Astrocyte (in vitro differentiated cells and primary cell): Measurements from ENCODE around the gene OR5B12. TPM values are rescaled to one million over a fixed set of nuclear protein-coding genes. Genes with fewer than 3 reads are reported as not detected.

ENCODE experiments used
- DNase-seq: peaks from one replicate; pipeline ENCODE4 v3.0.0-alpha.2; 2010; ENCODE audit warnings: low read depth
- FAIRE-seq: peaks from 2 replicates; lab custom pipeline; 2011; peaks lifted over from hg19 to GRCh38; lab: Jason Lieb, UNC
- H2AFZ ChIP-seq: 2 replicates; pipeline ENCODE4 v1.6.0; 2012; ENCODE audit warnings: low read depth, low read length, inconsistent platforms
- H3K27ac ChIP-seq: 2 replicates; pipeline ENCODE4 v1.5.1; 2011; ENCODE audit warnings: low read depth, low read length, inconsistent platforms
- H3K27me3 ChIP-seq: 2 replicates; pipeline ENCODE4 v1.6.0; 2011; ENCODE audit warnings: low read length, inconsistent platforms; ENCODE audit not compliant: insufficient read depth
- H3K36me3 ChIP-seq: 2 replicates; pipeline ENCODE4 v1.5.1; 2011; ENCODE audit warnings: low read length, inconsistent platforms; ENCODE audit not compliant: insufficient read depth
- H3K4me1 ChIP-seq: 2 replicates; pipeline ENCODE4 v1.5.1; 2011; ENCODE audit warnings: low read length, inconsistent platforms; ENCODE audit not compliant: insufficient read depth
- H3K4me2 ChIP-seq: 2 replicates; pipeline ENCODE4 v1.6.0; 2012; ENCODE audit warnings: low read length, inconsistent platforms
- H3K4me3 ChIP-seq: 2 replicates; pipeline ENCODE4 v1.5.1; 2011; ENCODE audit warnings: low read depth, mild to moderate bottlenecking, low read length, inconsistent platforms; ENCODE audit not compliant: insufficient read depth
- H3K79me2 ChIP-seq: 2 replicates; pipeline ENCODE4 v1.6.0; 2012; ENCODE audit warnings: mild to moderate bottlenecking, low read length, inconsistent platforms; ENCODE audit not compliant: insufficient read depth
- H3K9ac ChIP-seq: 2 replicates; pipeline ENCODE4 v1.6.0; 2012; ENCODE audit warnings: mild to moderate bottlenecking, low read length, inconsistent platforms
- H3K9me3 ChIP-seq: 2 replicates; pipeline ENCODE4 v1.5.1; 2012; ENCODE audit warnings: low read depth, mild to moderate bottlenecking, low read length, inconsistent platforms; ENCODE audit not compliant: insufficient read depth
- H4K20me1 ChIP-seq: 2 replicates; pipeline ENCODE4 v1.6.0; 2012; ENCODE audit warnings: low read length, inconsistent platforms; ENCODE audit not compliant: insufficient read depth
- H3K27ac Mint-ChIP-seq: one replicate; pipeline ENCODE4 v1.8.0; 2021; ENCODE audit warnings: mild to moderate bottlenecking, mixed read lengths; ENCODE audit not compliant: unreplicated experiment
- H3K27me3 Mint-ChIP-seq: one replicate; pipeline ENCODE4 v1.8.0; 2021; ENCODE audit warnings: low read depth, mixed read lengths; ENCODE audit not compliant: unreplicated experiment
- H3K36me3 Mint-ChIP-seq: one replicate; pipeline ENCODE4 v1.8.0; 2021; ENCODE audit warnings: low read depth, mixed read lengths; ENCODE audit not compliant: unreplicated experiment
- H3K4me1 Mint-ChIP-seq: one replicate; pipeline ENCODE4 v1.8.0; 2021; ENCODE audit warnings: low read depth, mixed read lengths; ENCODE audit not compliant: unreplicated experiment
- H3K4me3 Mint-ChIP-seq: one replicate; pipeline ENCODE4 v1.8.0; 2021; ENCODE audit warnings: mild to moderate bottlenecking, moderate library complexity, mixed read lengths; ENCODE audit not compliant: unreplicated experiment
- H3K9me3 Mint-ChIP-seq: one replicate; pipeline ENCODE4 v1.8.0; 2021; ENCODE audit warnings: mild to moderate bottlenecking, mixed read lengths; ENCODE audit not compliant: unreplicated experiment
- CTCF ChIP-seq: IDR thresholded peaks from 2 replicates; pipeline ENCODE4 v1.5.1; 2011; ENCODE audit warnings: low read depth, mild to moderate bottlenecking, inconsistent platforms, low read length, moderate library complexity; ENCODE audit not compliant: insufficient read depth
- EZH2 ChIP-seq: IDR thresholded peaks from 2 replicates; pipeline ENCODE4 v1.6.1; 2012; ENCODE audit warnings: mild to moderate bottlenecking, low read length, inconsistent platforms; ENCODE audit not compliant: insufficient read depth
- total RNA-seq: library from RNA; stranded (reverse); gene quantifications from 2 replicates; pipeline ENCODE4 v1.2.1, GENCODE V29; 2021

Gene OR5B12
- total RNA-seq, 1 donor from 2014 or later: not detected

- Mint-ChIP-seq H3K27me3 (no peaks in the 10 kb centered on the region), H3K9me3 (peaks cover 13% of the 10 kb centered on the region), H3K4me3 (no peak overlapping the region), H3K4me1 (no peaks in the 10 kb centered on the region), H3K36me3 (peaks cover 2% of the 10 kb centered on the region), H3K27ac (no peak overlapping the region)
- H3K27me3 ChIP-seq: no peaks in the 10 kb centered on the region
- FAIRE-seq: no peak
- H3K4me3 ChIP-seq: no peak overlapping the region
- H3K4me1 ChIP-seq: no peaks in the 10 kb centered on the region
- no peak for TF ChIP-seq EZH2
- TF ChIP-seq CTCF: no peak
- H3K27ac ChIP-seq: no peak overlapping the region
- H3K9me3 ChIP-seq: no peaks in the 10 kb centered on the region
- no peaks in the 10 kb centered on the region for H3K79me2 ChIP-seq
- no peak overlapping the region for H2AFZ ChIP-seq
- no peaks in the 10 kb centered on the region for H3K36me3 ChIP-seq
- H3K9ac ChIP-seq: no peak overlapping the region
- DNase-seq: no peak
- no peaks in the 10 kb centered on the region for H4K20me1 ChIP-seq
- H3K4me2 ChIP-seq: no peak overlapping the region
Observed at GRCh38 chr11:58444300-58444699, 2.3 kb upstream of the OR5B12 start.

- H3K9ac ChIP-seq: no peak overlapping the region
- no peak overlapping the region for H2AFZ ChIP-seq
- no peaks in the 10 kb centered on the region for H3K4me1 ChIP-seq
- H3K4me2 ChIP-seq: no peak overlapping the region
- no peaks in the 10 kb centered on the region for H4K20me1 ChIP-seq
- no peaks in the 10 kb centered on the region for H3K27me3 ChIP-seq
- no peak overlapping the region for H3K27ac ChIP-seq
- H3K36me3 ChIP-seq: no peaks in the 10 kb centered on the region
- Mint-ChIP-seq H3K4me1 (no peaks in the 10 kb centered on the region), H3K36me3 (no peaks in the 10 kb centered on the region), H3K27ac (no peak overlapping the region), H3K27me3 (no peaks in the 10 kb centered on the region), H3K4me3 (no peak overlapping the region), H3K9me3 (peaks cover 2% of the 10 kb centered on the region)
- DNase-seq: no peak
- TF ChIP-seq CTCF: no peak
- TF ChIP-seq EZH2: no peak
- no peak for FAIRE-seq
- no peaks in the 10 kb centered on the region for H3K9me3 ChIP-seq
- no peak overlapping the region for H3K4me3 ChIP-seq
- H3K79me2 ChIP-seq: no peaks in the 10 kb centered on the region
Observed at GRCh38 chr11:58438486-58438885, 3.5 kb downstream of the OR5B12 start.

GRCh38 chr11:58434217-58434616 is 7.8 kb downstream of the OR5B12 start:
- no peaks in the 10 kb centered on the region for H4K20me1 ChIP-seq
- H3K4me2 ChIP-seq: no peak overlapping the region
- no peaks in the 10 kb centered on the region for H3K27me3 Mint-ChIP-seq
- H2AFZ ChIP-seq: no peak overlapping the region
- no peak for TF ChIP-seq EZH2
- no peak for TF ChIP-seq CTCF
- H3K36me3 Mint-ChIP-seq: no peaks in the 10 kb centered on the region
- no peaks in the 10 kb centered on the region for H3K4me1 Mint-ChIP-seq
- peaks cover 4% of the 10 kb centered on the region for H3K9me3 Mint-ChIP-seq
- no peaks in the 10 kb centered on the region for H3K4me1 ChIP-seq
- H3K9ac ChIP-seq: no peak overlapping the region
- DNase-seq: no peak
- H3K9me3 ChIP-seq: no peaks in the 10 kb centered on the region
- H3K4me3 Mint-ChIP-seq: no peak overlapping the region
- FAIRE-seq: no peak
- no peaks in the 10 kb centered on the region for H3K36me3 ChIP-seq
- no peaks in the 10 kb centered on the region for H3K79me2 ChIP-seq
- H3K27me3 ChIP-seq: no peaks in the 10 kb centered on the region
- H3K27ac Mint-ChIP-seq: no peak overlapping the region
- no peak overlapping the region for H3K27ac ChIP-seq
- H3K4me3 ChIP-seq: no peak overlapping the region
